NCI-H128 (cell line): Measurements from ENCODE around the gene MYBPH.

Experiments
- DNase-seq: peaks from one replicate; lab custom pipeline; 2025; ENCODE audit not compliant: unreplicated experiment; lab: John Stamatoyannopoulos, UW

Gene MYBPH

DNA sequence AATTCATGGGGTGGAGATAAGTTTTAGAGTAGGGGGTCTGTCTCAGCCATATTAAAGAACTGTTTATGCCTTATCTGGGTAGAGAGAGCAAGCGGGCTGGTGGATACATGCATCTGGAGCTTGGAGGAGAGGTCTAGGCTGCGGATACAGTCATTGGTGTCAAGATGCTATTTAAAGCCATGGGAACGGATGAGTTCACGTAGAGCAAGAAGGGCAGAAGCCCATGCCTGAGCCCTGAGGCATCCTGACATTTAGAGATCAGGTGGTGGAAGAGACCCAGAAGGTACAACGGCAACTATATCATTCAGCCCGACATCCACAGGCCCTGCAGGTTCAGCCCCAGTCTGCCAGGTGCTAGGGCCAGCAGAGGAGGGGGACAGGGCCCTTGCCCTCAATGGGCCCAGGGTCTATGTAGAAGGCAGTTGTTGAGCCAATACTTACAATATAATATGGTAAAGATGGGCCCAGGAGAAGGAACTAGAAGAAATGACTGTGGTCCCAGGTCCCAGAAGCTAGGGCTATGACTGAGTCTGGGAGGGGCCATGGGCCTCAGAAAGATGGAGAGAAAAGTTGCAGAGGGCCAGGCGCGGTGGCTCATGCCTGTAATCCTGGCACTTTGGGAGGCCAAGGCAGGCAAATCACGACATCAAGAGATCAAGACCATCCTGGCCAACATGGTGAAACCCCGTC lies 26.0 kb upstream of the MYBPH start:
- DNase-seq: no peak

DNA sequence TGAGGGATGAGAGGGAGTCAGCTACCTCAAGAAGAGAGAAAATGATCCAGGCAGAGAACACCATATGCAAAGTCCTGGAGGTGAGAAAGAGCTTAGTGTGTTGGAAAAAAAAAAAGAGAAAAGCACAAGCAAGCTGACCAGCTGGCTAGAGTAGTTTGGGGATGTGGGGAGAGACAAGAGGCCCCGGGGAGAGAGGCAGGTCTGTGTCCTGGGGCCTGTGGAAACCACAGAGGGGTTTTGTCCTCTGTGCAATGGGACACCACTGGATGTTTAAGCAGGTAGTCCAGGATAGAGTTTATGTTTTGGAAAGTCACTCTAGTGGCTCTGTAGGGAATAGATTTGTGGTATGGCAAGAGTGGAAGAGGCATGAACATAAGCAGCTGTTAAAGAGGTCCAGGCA lies 25.3 kb upstream of the MYBPH start:
- no peak for DNase-seq

DNA sequence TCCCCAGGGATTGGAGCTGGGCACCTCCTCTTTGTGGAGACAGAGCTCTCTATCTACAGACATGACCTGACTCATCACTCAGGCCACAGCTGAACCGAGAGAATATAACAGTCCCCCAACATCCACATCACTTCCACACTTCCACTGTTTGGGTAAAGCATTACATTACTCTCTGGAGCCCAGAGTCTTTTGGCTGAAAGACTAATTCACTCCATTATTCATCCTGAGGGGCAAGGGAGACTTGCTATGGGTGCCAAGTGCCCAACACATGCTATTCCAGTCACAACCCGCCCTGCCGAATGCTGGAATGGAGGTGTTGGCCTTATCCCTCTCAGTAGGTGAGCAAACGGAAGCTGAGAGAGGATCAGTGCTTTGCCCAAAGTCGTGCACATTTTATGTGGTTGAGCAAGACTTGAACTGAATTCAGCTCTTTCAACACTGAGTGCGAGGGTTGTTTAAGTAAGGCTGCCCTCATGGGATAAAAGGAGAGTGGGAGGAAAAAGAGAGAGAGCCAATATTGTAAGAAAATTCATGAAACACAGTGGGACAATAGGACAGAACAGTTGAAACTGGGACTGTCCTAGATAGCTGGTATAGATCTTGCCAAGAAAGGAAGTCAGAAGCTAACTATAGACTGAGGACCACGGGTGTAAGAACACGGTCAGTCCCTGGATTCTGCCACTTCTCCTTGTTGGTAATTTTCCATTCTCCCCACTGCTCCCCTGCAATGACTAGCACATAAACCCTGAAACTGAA lies 24.4 kb upstream of the MYBPH start:
- DNase-seq: no peak

DNA sequence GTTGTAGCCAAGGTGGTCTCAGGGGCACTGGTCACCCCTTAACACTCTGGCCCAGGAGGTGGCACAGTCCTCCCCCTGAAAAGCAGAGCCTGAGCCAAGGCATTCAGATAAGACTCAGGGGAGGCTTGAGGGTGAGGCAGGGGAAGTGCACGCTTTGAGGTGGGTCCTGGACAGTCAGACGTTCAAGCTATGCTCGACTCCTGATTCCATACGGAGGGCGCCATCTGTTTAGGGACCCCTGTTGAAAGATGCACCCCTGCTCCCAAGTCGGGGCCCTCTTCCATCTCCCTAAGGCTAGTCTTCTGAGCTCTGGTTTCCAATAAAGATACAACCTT lies 23.8 kb upstream of the MYBPH start:
- no peak for DNase-seq

DNA sequence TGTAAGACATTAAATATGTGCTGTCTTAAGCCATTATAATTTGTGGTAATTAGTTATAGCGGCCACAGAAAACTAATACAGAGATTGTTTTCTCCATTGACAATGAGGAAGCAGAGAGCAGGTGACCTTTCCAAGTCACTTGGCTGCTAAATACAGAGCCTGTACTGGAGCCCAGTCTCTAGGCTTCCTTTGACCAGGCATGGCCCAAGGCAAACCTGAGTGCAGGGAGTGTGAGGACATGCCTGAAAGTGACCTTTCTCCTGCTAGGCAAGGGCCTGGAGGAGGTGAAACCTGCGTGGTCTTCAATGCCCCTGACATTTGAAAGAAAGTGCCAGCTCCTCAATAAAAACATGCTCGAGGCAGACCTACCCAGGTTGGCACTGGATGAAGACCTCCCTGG lies 23.4 kb upstream of the MYBPH start:
- no peak for DNase-seq

DNA sequence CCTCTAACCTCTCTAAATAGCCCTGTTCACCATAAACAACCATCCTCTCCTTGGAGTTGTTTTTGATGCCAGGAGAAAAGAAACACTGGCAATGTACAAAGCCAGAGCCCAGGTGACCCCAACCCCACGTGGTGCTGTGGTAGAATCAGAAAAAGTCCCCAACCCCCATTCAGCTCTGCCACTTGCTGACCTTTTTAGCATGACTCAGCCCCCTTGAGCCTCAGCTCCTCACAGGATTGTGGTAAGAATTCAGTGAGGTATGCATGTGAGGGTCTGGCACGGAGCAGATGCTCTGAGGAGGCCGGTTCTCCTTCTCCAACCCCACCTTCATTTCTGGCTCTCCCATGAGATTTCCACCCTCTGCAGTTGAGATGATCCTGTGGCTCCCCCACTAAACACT lies 22.0 kb upstream of the MYBPH start:
- no peak for DNase-seq

DNA sequence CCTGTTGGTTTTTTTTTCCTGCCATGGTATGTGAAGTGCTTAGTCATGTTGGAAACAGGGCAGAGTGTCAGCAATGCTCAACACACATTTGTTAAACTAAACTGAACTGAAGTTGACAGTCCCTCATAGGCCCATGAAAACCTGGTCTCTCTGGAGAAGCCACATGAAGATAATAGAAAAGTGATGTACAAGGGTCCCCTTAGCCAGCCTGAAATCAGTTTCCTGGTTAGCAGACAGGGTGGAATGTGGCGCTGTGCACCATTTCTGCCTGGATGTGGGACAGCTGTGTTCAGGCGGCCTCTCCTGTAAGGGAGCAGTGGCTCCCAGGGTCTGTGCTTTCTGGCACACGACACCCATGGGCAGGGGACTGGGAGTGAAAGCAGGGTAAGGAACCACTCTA lies 20.7 kb upstream of the MYBPH start:
- no peak for DNase-seq

DNA sequence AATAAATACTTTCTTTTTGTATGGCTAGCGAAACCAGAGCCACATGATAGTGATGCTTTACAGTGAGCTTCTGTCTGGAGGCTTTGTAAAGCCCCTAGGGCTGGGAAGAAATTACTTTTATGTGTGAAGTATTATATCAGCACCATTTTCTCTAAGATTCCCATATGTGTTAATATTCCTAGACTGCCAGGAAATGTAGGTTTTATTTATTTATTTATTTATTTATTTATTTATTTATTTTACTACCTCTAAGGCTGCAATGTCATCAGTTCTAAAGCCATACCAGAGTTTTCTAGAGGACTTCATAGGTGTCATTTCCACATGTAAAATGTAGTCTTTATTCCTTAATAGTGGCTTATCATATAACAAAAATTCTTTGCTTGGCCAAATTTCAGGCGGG lies 15.3 kb upstream of the MYBPH start:
- no peak for DNase-seq

DNA sequence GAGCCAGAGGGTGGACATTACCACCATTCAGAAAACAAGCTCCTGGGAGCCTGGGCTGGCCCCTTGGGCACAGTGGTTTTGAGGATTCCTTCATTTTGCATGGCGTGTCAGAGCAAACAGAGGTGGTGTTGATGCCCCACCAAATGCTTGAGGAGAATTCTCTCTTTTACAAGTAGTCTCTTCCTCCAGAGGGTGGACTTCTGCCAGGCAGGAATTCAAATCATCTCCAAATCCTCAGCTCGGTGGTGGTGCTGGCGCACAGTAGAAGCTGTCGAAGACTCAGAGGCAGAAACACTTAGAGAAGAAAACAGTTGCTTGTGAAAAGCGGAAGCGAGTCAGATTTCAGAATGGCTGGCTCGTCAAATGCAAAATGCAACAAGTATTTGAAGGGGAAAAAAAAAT lies 14.3 kb upstream of the MYBPH start:
- no peak for DNase-seq

DNA sequence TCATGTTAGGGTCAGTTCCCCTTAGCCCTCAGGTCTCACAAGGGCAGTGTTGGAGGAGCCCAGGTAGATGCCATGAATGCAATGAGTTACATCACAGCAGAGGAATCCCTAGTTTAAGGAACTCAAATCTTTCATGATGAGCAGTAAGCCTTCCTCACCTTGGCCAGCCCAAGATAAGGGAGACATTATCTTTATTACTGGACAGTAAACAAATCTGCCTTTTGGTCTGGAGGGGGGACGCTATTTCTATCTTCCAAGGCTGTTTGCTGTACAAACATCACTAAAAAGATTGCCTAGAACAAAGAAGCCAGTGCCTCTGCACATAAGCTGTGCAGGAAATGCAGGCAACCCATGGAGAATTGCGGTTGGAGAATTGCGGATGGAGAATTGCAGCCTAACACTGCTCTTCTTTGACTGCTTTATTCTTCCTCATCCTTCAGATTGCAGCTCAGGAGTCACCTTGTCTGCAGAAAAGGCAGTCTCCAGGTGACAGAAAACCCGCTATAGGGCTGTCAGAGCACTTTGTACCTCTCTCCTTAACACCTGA lies 13.1 kb upstream of the MYBPH start:
- no peak for DNase-seq

DNA sequence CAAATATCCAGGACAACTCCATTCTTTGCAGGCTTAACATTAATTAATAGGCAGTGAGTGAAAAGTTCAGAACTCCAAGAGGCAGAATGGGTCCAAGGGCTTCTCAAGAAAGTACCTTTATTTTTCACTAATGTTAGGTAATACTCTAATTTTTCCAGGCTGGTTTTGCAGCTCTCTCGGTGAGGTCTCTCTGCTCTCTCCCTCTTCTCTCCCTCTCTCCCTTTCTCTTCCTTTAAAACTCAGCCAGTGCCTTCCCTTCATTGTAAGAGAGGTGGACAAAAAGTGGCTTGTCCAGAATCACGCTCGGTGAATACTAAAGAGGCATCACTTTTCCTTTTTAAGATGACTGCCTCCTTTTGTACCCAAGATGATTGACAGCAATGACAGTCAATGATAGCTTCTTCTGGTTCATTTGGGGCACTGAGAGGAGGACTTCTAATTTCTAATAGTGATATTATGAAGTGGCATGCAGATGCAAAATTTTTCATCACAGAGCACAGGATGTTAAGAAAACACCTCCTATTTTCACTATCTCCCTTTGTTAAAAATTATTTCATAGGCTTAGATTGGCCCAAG lies 12.2 kb upstream of the MYBPH start:
- no peak for DNase-seq

DNA sequence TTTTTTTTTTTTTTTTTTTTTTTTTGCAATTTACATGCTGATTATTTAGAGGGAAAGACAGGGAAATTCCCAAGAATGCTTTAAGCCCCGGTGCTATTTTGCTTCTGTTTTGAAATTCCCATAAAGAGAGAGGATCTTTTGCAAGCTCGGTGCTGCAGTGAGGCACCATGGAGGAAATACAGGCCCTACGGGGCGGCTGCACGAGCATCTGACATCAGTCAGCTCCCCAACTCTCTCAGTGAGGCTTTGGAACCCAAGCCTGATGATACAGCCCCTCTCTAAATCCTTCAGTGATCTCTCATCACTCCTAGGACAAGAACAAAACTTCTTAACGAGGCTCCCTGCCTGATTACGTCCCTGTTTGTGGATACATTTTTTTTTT lies 11.7 kb upstream of the MYBPH start:
- no peak for DNase-seq

DNA sequence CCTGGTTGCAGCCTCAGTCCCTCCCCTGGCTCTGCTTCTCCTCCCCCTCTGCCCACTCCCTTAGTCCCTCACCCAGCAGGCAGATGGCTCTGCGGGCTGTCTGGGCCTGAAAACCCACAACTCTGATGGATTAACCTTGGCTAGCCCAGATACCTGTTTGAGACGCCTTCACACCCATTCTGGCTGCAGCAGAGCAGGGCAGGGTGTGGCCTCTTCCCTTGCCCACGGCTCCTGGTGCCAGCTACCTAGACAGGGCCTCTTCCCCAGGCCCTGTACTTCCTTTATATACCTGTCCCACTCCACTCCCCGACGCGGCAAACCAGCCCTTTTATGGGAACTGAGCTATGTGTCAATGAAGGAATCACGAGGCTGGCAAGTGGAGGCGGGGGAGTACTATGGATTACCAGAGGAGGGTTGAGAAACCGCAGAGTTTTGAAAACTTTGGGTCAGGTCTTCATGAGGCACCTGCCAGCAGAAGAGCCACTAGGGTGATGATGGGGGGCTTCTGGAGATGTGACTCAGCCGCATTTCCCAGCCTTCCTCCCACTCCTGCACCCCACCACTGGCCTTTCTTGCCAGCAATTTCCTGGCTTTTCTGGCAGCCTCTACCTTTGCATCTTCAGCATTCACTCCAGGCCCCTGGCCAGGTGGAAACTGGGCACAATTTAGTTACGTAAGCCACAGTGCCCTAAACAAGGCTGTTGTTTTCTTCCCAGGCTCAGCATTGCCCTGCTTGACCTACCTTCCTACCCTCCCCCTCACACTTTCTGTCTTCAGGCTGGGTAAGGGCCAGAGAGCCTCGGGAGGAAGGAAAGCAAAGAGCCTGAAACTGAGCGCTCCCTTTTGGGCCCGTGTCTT lies 11.0 kb upstream of the MYBPH start, which contains the start of gene CHI3L1:
Gene CHI3L1 (minus strand): TSS at position 259 of the 858 bp plus-strand sequence. CDS start 81 bp downstream, at position 178.
- no peak for DNase-seq

DNA sequence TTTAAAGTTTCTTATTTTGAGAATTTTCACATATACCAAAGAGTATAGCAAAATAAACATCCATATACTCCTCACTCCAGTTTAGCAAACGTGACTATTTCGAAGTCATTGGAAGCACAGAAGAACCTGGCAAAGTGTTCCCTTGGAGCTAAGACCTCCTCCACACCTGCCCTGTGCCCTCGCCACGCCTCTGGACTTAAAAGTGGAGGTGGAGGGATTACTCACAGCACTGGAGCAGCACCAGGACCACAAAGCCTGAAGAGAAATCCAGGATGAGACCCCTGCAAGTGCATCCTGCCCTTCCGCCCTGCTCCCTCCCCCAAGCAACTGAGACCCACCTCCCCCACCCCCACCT lies 10.4 kb upstream of the MYBPH start:
- DNase-seq: no peak

DNA sequence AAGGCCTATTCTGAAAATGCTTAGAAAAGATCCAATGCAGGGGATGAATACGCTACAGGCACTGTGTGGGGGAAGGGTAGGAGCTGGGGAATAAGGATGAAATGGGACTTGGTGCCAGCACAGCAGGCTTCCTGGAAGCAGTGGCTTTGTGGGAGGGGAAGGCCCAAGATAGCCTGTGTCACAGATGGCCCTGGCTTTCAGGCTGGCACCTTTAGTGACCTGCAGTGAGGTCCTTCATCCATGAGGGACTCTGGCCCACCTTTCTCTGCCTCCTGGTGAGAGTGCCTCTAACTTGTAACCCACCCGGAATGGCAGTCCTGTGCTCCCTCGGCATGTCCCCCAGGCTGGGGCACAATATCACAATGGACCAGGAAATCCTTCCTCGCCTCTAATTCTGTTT lies 10.0 kb upstream of the MYBPH start:
- no peak for DNase-seq

DNA sequence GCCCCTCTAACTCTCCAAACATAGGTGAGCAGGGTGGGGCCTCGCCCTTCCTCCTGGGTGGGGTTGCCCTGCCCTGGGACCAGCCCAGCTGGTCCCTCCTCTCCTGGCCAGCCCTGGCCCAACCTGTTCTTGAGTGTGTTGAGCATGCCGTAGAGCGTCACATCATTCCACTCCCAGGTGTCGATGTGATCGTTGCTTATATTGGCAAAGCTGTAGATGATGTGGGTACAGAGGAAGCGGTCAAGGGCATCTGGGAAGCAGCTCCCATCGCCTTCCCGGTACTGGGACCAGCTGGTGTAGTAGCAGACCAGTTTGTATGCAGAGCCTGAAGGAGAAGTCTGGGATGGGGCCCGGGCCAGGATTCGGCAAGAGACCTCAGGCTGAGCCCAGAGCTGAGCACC lies 9.4 kb upstream of the MYBPH start:
- DNase-seq: no peak

DNA sequence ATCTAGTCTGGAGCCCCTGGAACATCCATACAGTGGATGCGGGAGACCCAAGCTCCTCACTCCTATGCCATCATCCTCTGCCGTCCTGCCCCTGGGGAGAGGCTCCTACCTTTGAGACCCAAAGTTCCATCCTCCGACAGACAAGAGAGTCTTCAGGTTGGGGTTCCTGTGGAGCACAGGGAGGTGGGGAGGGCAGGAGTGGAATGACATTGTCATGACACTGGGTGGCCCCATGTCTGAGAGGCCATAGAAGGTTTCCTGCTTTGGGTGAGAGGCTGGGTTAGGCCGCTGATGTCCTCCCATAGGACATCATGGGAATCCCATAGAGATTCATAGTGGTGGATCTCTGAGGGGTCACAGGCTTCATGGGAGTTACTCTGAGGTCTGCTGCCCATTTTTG lies 8.8 kb upstream of the MYBPH start:
- DNase-seq: no peak

DNA sequence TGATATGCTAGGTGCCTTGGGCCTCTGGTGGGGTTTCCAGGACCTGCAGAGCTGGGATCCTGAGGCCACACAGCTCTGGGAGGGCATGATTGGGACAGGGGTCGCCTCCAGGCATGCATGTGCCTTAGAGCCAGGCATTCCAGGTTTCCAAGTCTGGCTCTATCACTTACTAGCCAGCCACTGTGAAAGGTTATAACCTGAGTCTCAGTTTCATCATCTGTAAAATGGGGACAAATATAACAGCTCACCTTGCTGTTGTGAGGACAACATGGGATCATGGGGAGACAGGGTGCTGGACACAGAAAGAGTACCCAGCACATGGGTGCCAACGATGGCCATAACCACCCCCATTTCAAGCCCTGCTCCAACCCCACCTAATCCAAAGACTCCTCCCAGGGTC lies 8.2 kb upstream of the MYBPH start:
- no peak for DNase-seq

DNA sequence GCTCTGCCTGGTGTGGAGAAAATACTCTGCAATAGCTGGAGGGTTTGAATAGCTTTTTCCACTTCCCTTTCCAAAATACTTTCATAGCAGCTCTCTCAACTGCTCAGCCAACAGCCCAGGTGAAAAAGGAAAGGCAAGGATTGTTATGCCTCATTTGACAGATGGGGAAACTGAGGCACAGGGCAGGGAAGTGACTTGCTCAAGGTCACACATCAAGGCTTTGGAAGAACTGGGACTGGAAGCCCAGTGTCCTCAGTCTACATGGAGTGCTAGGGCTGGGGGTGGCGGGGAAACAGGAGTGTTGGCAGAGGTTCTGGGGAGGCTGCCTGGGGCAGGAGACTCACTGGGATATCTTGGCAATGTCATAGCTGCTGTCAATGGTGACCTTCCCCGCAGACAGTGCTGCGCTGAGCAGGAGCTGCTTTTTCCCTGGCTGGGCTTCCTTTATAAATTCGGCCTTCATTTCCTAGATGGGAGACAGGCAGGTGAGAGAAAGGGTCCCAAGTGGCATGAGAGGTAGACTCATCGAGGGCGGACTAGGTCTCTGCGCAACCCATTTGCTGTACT lies 6.8 kb upstream of the MYBPH start:
- DNase-seq: no peak

DNA sequence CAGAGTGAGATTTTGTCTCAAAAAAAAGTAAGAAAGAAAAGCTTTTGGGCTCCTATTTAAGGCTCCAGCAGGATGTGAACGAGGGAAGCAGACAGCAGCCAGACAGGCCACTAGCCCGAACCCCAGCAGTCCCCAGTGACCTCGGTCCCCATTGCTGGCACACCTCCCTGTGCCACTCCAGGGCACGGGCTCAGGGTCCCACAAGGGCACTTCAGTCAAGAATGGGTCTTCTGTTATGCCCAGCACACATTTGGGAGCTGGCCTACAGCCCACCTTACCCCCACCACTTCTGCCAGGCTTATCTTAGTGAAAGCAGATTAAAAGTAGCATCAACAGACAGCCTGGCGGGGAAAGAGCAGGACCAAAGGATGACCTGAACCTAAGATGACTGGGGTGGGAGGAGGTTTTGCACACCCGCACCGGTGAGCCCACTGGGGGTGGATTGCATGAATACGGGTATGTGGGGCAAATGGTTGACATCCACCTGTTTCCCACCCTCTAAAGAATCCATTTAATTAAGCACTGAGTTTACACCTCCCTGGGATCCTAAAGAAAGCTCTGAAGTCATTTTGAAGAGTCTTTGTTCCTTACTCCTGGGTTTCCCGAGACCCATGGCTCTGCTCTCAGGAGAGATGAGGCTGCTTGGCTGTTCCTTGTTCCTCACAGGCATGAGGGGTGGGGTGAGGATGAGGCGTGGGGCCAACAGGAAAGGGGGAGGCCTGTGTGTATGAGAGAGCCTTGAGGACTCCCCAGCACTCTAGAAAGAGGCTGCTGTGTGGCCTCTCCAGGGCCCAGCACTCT lies 6.2 kb upstream of the MYBPH start:
- DNase-seq: no peak
